PC-9 (cell line): ENCODE data around the gene NFE2L2. TPM values are rescaled to one million over a fixed set of nuclear protein-coding genes. Genes with fewer than 3 reads are reported as not detected.

Experiments used
- BruUV-seq: library from RNA; stranded (reverse); fragments of 400-500 nt; replicated peaks from 2 replicates; lab custom pipeline; 2021; lab: Mats Ljungman, UMichigan
- CTCF ChIA-PET: fragments of 300-600 bp; sonication (Branson Sonifier 250); formaldehyde crosslinking; loops from one replicate; lab custom pipeline; 2022; ENCODE audit warnings: antibody characterized with exemption; lab: Charles Lee
- POLR2A ChIA-PET: fragments of 300-600 bp; sonication (Branson Sonifier 250); formaldehyde crosslinking; loops from one replicate; lab custom pipeline; 2022; ENCODE audit warnings: antibody characterized with exemption; ENCODE audit not compliant: unreplicated experiment; lab: Charles Lee
- DNase-seq, 2 experiments: peaks; one replicate each; pipeline versions ENCODE4 v3.0.0 to v3.0.0-alpha.2; 2015 to 2022; ENCODE audit warnings: mixed read lengths in 1 of 2
- H2AFZ ChIP-seq: fragments of 200-600 bp; sonication (generic); 2 replicates; pipeline ENCODE4 v1.8.1; 2017; ENCODE audit warnings: antibody characterized with exemption
- H3F3A ChIP-seq: fragments of 200-600 bp; sonication (generic); 2 replicates; pipeline ENCODE4 v1.8.1; 2017; ENCODE audit warnings: antibody characterized with exemption, mild to moderate bottlenecking, low read depth; ENCODE audit not compliant: insufficient read depth
- H3K27ac ChIP-seq: fragments of 200-600 bp; sonication (generic); 2 replicates; pipeline ENCODE4 v1.6.1; 2016; ENCODE audit warnings: mixed run types
- H3K27me3 ChIP-seq: fragments of 200-600 bp; sonication (generic); 2 replicates; pipeline ENCODE4 v1.6.1; 2016; ENCODE audit warnings: low read depth, mixed run types; ENCODE audit not compliant: insufficient read depth
- H3K36me3 ChIP-seq: fragments of 200-600 bp; sonication (generic); 2 replicates; pipeline ENCODE4 v1.6.1; 2016; ENCODE audit warnings: low read depth, mixed run types
- H3K4me1 ChIP-seq: fragments of 200-600 bp; sonication (generic); replicated peaks from 2 replicates; pipeline ENCODE4 v1.6.1; 2016; ENCODE audit warnings: mixed run types; ENCODE audit not compliant: insufficient read depth
- H3K4me2 ChIP-seq: fragments of 200-600 bp; sonication (generic); 2 replicates; pipeline ENCODE4 v1.6.1; 2017; ENCODE audit warnings: mixed run types
- H3K4me3 ChIP-seq: fragments of 200-600 bp; sonication (generic); 2 replicates; pipeline ENCODE4 v1.6.1; 2016; ENCODE audit warnings: mixed run types
- H3K79me2 ChIP-seq: fragments of 200-600 bp; sonication (generic); 2 replicates; pipeline ENCODE4 v1.6.1; 2017; ENCODE audit warnings: low read depth, mixed run types
- H3K9me2 ChIP-seq: fragments of 200-600 bp; sonication (generic); 2 replicates; pipeline ENCODE4 v1.8.1; 2017; ENCODE audit warnings: mild to moderate bottlenecking; ENCODE audit not compliant: insufficient read depth
- H3K9me3 ChIP-seq: fragments of 200-600 bp; sonication (generic); 2 replicates; pipeline ENCODE4 v1.8.1; 2016; ENCODE audit warnings: low read depth; ENCODE audit not compliant: insufficient read depth
- H4K20me1 ChIP-seq: fragments of 200-600 bp; sonication (generic); 2 replicates; pipeline ENCODE4 v1.8.1; 2017; ENCODE audit not compliant: insufficient read depth
- CTCF ChIP-seq: fragments of 200-600 bp; sonication (generic); conservative IDR thresholded peaks from 2 replicates; pipeline ENCODE4 v1.6.1; 2017; ENCODE audit warnings: mixed run types, antibody characterized with exemption, mild to moderate bottlenecking, moderate library complexity
- EZH2 ChIP-seq: fragments of 200-600 bp; sonication (generic); IDR thresholded peaks from 2 replicates; pipeline ENCODE4 v1.8.0; 2017; ENCODE audit warnings: antibody characterized with exemption, low read depth
- intact Hi-C: fragments of 100-400 bp; cut with micrococcal nuclease; formaldehyde crosslinking; loops from one replicate; pipeline ENCODE4 v1.10.0; 2022; ENCODE audit not compliant: unreplicated experiment
- total RNA-seq: library from RNA; stranded (reverse); gene quantifications from 2 replicates; pipeline ENCODE4 v1.2.3, GENCODE V29; 2021

NFE2L2 gene
- total RNA-seq, 1 experiment from 2014 or later, result 138 TPM

GRCh38 chr2:177306550-177306949 lies 42.0 kb upstream of the NFE2L2 start:
- Histone ChIP-seq H4K20me1 (no peaks in the 10 kb centered on the region), H3K79me2 (no peaks in the 10 kb centered on the region), H3K27me3 (no peaks in the 10 kb centered on the region), H3F3A (no peaks in the 10 kb centered on the region), H3K4me2 (no peak overlapping the region), H3K4me1 (no peaks in the 10 kb centered on the region), H3K36me3 (no peaks in the 10 kb centered on the region), H2AFZ (no peak overlapping the region), H3K27ac (no peak overlapping the region), H3K9me3 (no peaks in the 10 kb centered on the region), H3K9me2 (no peaks in the 10 kb centered on the region; the same call in 1 of the 2 replicates), H3K4me3 (no peak overlapping the region)
- ChIA-PET CTCF (no interaction called here), POLR2A (no interaction called here)
- DNase-seq, result no peak
- intact Hi-C loops, result no loop called here
- TF ChIP-seq EZH2, result no peak
- no peak for TF ChIP-seq CTCF
- no TSS peak for BruUV-seq

GRCh38 chr2:177303939-177304338 lies 39.4 kb upstream of the NFE2L2 start:
- H3K27me3 ChIP-seq, result no peaks in the 10 kb centered on the region
- TF ChIP-seq CTCF, result no peak; the same call in 1 of the 2 replicates
- no peak for TF ChIP-seq EZH2
- no peak overlapping the region for H3K4me3 ChIP-seq
- H3K36me3 ChIP-seq, result no peaks in the 10 kb centered on the region
- H3K4me1 ChIP-seq, result no peaks in the 10 kb centered on the region
- H4K20me1 ChIP-seq, result no peaks in the 10 kb centered on the region
- H3F3A ChIP-seq, result no peaks in the 10 kb centered on the region
- DNase-seq, result no peak
- no TSS peak for BruUV-seq
- no peaks in the 10 kb centered on the region for H3K79me2 ChIP-seq
- no peak overlapping the region for H3K4me2 ChIP-seq
- no peak overlapping the region for H2AFZ ChIP-seq
- H3K27ac ChIP-seq, result no peak overlapping the region
- POLR2A ChIA-PET, result interaction anchor here (0.6 kb wide), 1 partner anchor 1362 kb away, joined by 3 read pairs; no protein-coding TSS in a partner anchor
- no peaks in the 10 kb centered on the region for H3K9me3 ChIP-seq
- intact Hi-C loops, result no loop called here
- CTCF ChIA-PET, result no interaction called here
- no peaks in the 10 kb centered on the region; the same call in 1 of the 2 replicates for H3K9me2 ChIP-seq

DNA sequence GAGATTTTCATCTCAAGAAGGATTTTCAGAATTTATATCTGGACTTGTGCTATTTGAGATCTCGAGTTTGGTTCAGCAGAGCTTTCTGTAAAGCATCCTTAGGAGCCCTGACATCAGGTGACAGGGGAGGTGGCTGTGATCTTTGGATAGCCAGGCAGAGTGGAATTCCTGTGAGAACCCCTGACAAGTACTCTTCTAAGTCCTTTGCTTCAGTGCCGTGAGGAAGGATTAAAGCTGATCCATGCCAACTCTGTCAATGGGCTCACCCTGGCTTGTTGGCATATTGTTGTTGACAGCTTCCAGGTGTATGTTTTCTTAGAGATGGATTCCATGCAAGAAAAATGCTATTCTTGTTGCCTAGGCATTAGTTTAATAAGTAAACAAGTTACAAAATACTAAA lies 38.0 kb upstream of the NFE2L2 start:
- Histone ChIP-seq H2AFZ (no peak overlapping the region), H3K79me2 (no peaks in the 10 kb centered on the region), H3K27ac (no peak overlapping the region), H3K9me2 (no peaks in the 10 kb centered on the region), H3F3A (no peaks in the 10 kb centered on the region), H3K9me3 (no peaks in the 10 kb centered on the region), H3K27me3 (no peaks in the 10 kb centered on the region), H3K36me3 (no peaks in the 10 kb centered on the region), H3K4me3 (no peak overlapping the region), H4K20me1 (no peaks in the 10 kb centered on the region), H3K4me2 (no peak overlapping the region), H3K4me1 (no peaks in the 10 kb centered on the region)
- no peak for TF ChIP-seq EZH2
- TF ChIP-seq CTCF, result no peak
- CTCF ChIA-PET, result no interaction called here
- intact Hi-C loops, result no loop called here
- no TSS peak for BruUV-seq
- POLR2A ChIA-PET, result no interaction called here
- no peak for DNase-seq
